ENCODE data around the gene CD300LB. TPM values are rescaled to one million over a fixed set of nuclear protein-coding genes. Genes with fewer than 3 reads are reported as not detected.

Gene CD300LB
- total RNA-seq, 2 donors from 2014 or later: 0.69 TPM; not detected in 1

DNA sequence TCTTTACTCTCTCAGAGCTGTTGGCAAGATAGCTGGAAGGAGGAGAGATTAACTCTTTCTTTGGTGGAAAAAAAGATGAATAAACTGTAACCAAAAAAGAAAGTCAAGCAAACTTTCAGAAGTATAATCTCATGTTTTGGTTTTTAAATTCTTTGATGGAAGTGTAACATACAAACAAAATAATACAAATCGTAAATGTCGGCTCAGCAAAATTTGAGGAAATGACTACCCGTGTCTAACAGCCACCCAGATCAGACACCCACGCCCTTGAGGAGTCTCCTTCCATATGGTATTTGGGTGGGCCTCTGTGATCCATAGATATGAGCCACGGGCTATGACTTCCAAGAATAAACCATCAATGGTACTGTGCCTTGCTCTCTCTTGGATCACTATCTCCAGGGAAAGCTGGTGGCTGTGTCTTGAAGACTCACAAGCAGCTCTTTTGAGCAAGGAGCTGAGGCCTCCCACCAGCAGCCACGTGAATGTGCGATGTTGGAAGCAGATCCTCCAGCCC, 24.2 kb upstream of the CD300LB start:
- Histone ChIP-seq H3K4me1 (no peaks in the 10 kb centered on the region), H3K4me3 (no peak overlapping the region), H3K36me3 (no peaks in the 10 kb centered on the region), H3K27me3 (no peaks in the 10 kb centered on the region), H3K9me3 (no peaks in the 10 kb centered on the region), H3K9ac (ENCODE audit: low read depth in 2 of 2, low read length in 2 of 2) (no peak overlapping the region), H3K27ac (no peak overlapping the region)
- intact Hi-C loops (cut with DNase I): no loop called here
- TF ChIP-seq CTCF (IDR thresholded peaks at IDR 0.05): no peak
- no peak for DNase-seq

DNA sequence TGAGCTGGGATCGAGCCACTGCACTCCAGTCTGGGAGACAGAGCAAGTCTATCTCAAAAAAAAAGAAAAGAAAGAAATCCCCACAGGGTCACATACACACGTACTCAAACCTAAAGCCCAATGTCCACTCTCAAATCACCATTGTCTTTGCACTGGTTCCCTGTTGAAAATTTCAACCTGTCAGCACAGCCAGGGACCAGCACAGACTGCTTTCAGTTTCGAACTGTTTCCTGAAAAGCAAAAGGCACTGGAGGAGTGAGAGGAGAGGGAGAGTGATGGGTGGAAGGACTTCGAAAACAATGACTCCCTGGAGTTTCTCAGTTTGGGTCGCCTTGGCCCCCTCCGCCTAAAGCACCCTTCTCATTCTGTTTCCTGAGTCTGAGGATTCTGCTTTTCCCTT, 23.6 kb upstream of the CD300LB start:
- TF ChIP-seq CTCF (IDR thresholded peaks at IDR 0.05): no peak
- H3K9ac ChIP-seq (ENCODE audit: low read depth in 2 of 2, low read length in 2 of 2): no peak overlapping the region
- H3K27me3 ChIP-seq: no peaks in the 10 kb centered on the region
- no peak overlapping the region for H3K4me3 ChIP-seq
- H3K4me1 ChIP-seq: no peaks in the 10 kb centered on the region
- no peak for DNase-seq
- no peaks in the 10 kb centered on the region for H3K9me3 ChIP-seq
- no peaks in the 10 kb centered on the region for H3K36me3 ChIP-seq
- no peak overlapping the region for H3K27ac ChIP-seq
- intact Hi-C loops (cut with DNase I): no loop called here

- no peaks in the 10 kb centered on the region for H3K4me1 ChIP-seq
- H3K9ac ChIP-seq (ENCODE audit: low read depth in 2 of 2, low read length in 2 of 2): no peak overlapping the region
- H3K4me3 ChIP-seq: no peak overlapping the region
- H3K9me3 ChIP-seq: no peaks in the 10 kb centered on the region
- no peaks in the 10 kb centered on the region for H3K27me3 ChIP-seq
- no peak for TF ChIP-seq CTCF (IDR thresholded peaks at IDR 0.05)
- H3K27ac ChIP-seq: no peak overlapping the region
- no peaks in the 10 kb centered on the region for H3K36me3 ChIP-seq
- DNase-seq: no peak
- intact Hi-C loops (cut with DNase I): no loop called here
These were observed 20.8 kb upstream of the CD300LB start for GRCh38 chr17:74552037-74552436.

GRCh38 chr17:74550602-74551001, 19.3 kb upstream of the CD300LB start:
- Histone ChIP-seq H3K27ac (no peak overlapping the region), H3K4me3 (no peak overlapping the region), H3K9me3 (no peaks in the 10 kb centered on the region), H3K36me3 (no peaks in the 10 kb centered on the region), H3K4me1 (no peaks in the 10 kb centered on the region), H3K27me3 (no peaks in the 10 kb centered on the region), H3K9ac (ENCODE audit: low read depth in 2 of 2, low read length in 2 of 2) (no peak overlapping the region)
- intact Hi-C loops (cut with DNase I): no loop called here
- no peak for DNase-seq
- TF ChIP-seq CTCF (IDR thresholded peaks at IDR 0.05): no peak

GRCh38 chr17:74549343-74549742, 18.1 kb upstream of the CD300LB start:
- Histone ChIP-seq H3K27ac (no peak overlapping the region), H3K9ac (ENCODE audit: low read depth in 2 of 2, low read length in 2 of 2) (no peak overlapping the region), H3K4me1 (no peaks in the 10 kb centered on the region), H3K9me3 (no peaks in the 10 kb centered on the region), H3K4me3 (no peak overlapping the region), H3K36me3 (no peaks in the 10 kb centered on the region), H3K27me3 (no peaks in the 10 kb centered on the region)
- intact Hi-C loops (cut with DNase I): loop anchor here (5.0 kb wide), 1 partner anchor 53 kb away; no protein-coding TSS in a partner anchor
- no peak for TF ChIP-seq CTCF (IDR thresholded peaks at IDR 0.05)
- DNase-seq: no peak

Data from colonic mucosa (tissue), 4 donors.